HG03565 (cell line): ENCODE data around the gene HCFC1R1.

ENCODE experiments used
- ATAC-seq: cut with Tn5 transposase; IDR thresholded peaks from one replicate; pipeline ENCODE4 v1.9.1; 2021; ENCODE audit warnings: mild to moderate bottlenecking, moderate library complexity; ENCODE audit not compliant: unreplicated experiment

The HCFC1R1 gene

GRCh38 chr16:2979669-2980226, 44.0 kb downstream of the HCFC1R1 start:
- ATAC-seq, result no peak

- no peak for ATAC-seq
These were observed 46.3 kb downstream of the HCFC1R1 start for GRCh38 chr16:2977440-2977839.

- ATAC-seq, result no peak
These were observed 47.1 kb downstream of the HCFC1R1 start for GRCh38 chr16:2976673-2977072.

GRCh38 chr16:2976201-2976600, 47.5 kb downstream of the HCFC1R1 start:
- no peak for ATAC-seq

GRCh38 chr16:2975161-2975795, 48.5 kb downstream of the HCFC1R1 start:
- no peak for ATAC-seq

- no peak for ATAC-seq
These were observed 49.3 kb downstream of the HCFC1R1 start for GRCh38 chr16:2974319-2975056.

- no peak for ATAC-seq
These were observed 50.0 kb downstream of the HCFC1R1 start for GRCh38 chr16:2973605-2974318.

- no peak for ATAC-seq
These were observed 50.6 kb downstream of the HCFC1R1 start for GRCh38 chr16:2973093-2973492.
